ENCODE measurements around the gene DCLRE1B.
A peak's percentile ranks its signal among the peaks of the same experiment; 100 is the strongest.

Gene DCLRE1B

GRCh38 chr1:113931451-113931851, 26.3 kb downstream of the DCLRE1B start:
- TF ChIP-seq ZNF704 (tag by site-specific recombination; IDR thresholded peaks at IDR 0.05) = no peak
- TF ChIP-seq ZXDB (tag by site-specific recombination; IDR thresholded peaks at IDR 0.05) = peak; percentile 51; the same call in 1 of the 2 replicates
- 0 out of 2 replicates have a peak, but pooled peaks have one; percentile 2 for TF ChIP-seq IKZF3 (tag by site-specific recombination; IDR thresholded peaks at IDR 0.05)
- TF ChIP-seq MYNN (tag by site-specific recombination; IDR thresholded peaks at IDR 0.05; ENCODE audit: borderline replicate concordance) = peak; percentile 47; the same call in 1 of the 2 replicates
- no peak for TF ChIP-seq KLF1 (tag by site-specific recombination; IDR thresholded peaks at IDR 0.05)
- TF ChIP-seq FEZF1 (tag by site-specific recombination; IDR thresholded peaks at IDR 0.05) = peak; percentile 23; the same call in 1 of the 2 replicates
- peak; percentile 11; the same call in 1 of the 2 replicates for TF ChIP-seq ZNF629 (tag by site-specific recombination; IDR thresholded peaks at IDR 0.05)
- peak; percentile 91 for TF ChIP-seq PRDM6 (tag by site-specific recombination; IDR thresholded peaks at IDR 0.05)
- POLR2A ChIA-PET = interaction anchor here (0.9 to 5.3 kb wide), 2 partner anchors 17 to 26 kb away, joined by 3 to 84 read pairs; partner anchors contain the start of genes AP4B1 and DCLRE1B
- Histone ChIP-seq H3K36me3 (ENCODE audit: control insufficient read depth in 2 of 2, insufficient read depth in 1 of 2, low read length in 2 of 2) (no peaks in the 10 kb centered on the region), H3K4me3 (ENCODE audit: low read depth, low read length) (peak overlapping the region; percentile 6; the same call in 1 of the 2 replicates), H3K9me3 (ENCODE audit: control insufficient read depth, insufficient read depth, low read depth, low read length) (no peaks in the 10 kb centered on the region), H3K4me1 (ENCODE audit: control insufficient read depth, insufficient read depth, low read length) (peaks cover 3% of the 10 kb centered on the region), H3K27ac (ENCODE audit: extremely low read depth, low read depth, low read length) (0 out of 2 replicates have a peak overlapping the region, but pooled peaks have one; percentile 6)
- CTCF ChIA-PET = interaction anchor here (0.6 to 1.4 kb wide), 4 partner anchors 18 to 351 kb away, joined by 3 to 6 read pairs (median 4); no protein-coding TSS in a partner anchor

- H3K4me1 ChIP-seq (ENCODE audit: control insufficient read depth, insufficient read depth, low read length) = peaks cover 3% of the 10 kb centered on the region
- ChIA-PET POLR2A (no interaction called here), CTCF (no interaction called here)
- TF ChIP-seq ZNF157 (tag by site-specific recombination; IDR thresholded peaks at IDR 0.05) = no peak
- no peak for TF ChIP-seq RBAK (tag by site-specific recombination; IDR thresholded peaks at IDR 0.05)
- no peak for TF ChIP-seq ZBTB1 (tag by site-specific recombination; IDR thresholded peaks at IDR 0.05)
- no peak for TF ChIP-seq ZFHX2 (tag by site-specific recombination; conservative IDR thresholded peaks at IDR 0.05)
- TF ChIP-seq ZNF114 (tag by site-specific recombination; IDR thresholded peaks at IDR 0.05) = no peak
- no peak for TF ChIP-seq ZNF624 (tag by site-specific recombination; IDR thresholded peaks at IDR 0.05)
- no peak for TF ChIP-seq ZNF76 (tag by site-specific recombination; IDR thresholded peaks at IDR 0.05; ENCODE audit: borderline replicate concordance, low read depth)
- TF ChIP-seq HOXC10 (CRISPR knock-in tag; IDR thresholded peaks at IDR 0.05) = no peak
- no peak for TF ChIP-seq CTCF (tag by site-specific recombination; IDR thresholded peaks at IDR 0.05)
- H3K27ac ChIP-seq (ENCODE audit: extremely low read depth, low read depth, low read length) = no peak overlapping the region
- no peaks in the 10 kb centered on the region for H3K9me3 ChIP-seq (ENCODE audit: control insufficient read depth, insufficient read depth, low read depth, low read length)
- no peak overlapping the region for H3K4me3 ChIP-seq (ENCODE audit: low read depth, low read length)
- no peaks in the 10 kb centered on the region; a peak in 1 of 3 replicates for H3K36me3 ChIP-seq (ENCODE audit: control insufficient read depth in 2 of 2, insufficient read depth in 1 of 2, low read length in 2 of 2)
These were observed 28.9 kb downstream of the DCLRE1B start for GRCh38 chr1:113934006-113934405.

- TF ChIP-seq ZNF362 (tag by site-specific recombination; IDR thresholded peaks at IDR 0.05) (peak; percentile 78), ZNF48 (tag by site-specific recombination; IDR thresholded peaks at IDR 0.05) (no peak), ZNF335 (tag by site-specific recombination; conservative IDR thresholded peaks at IDR 0.05) (0 out of 2 replicates have a peak, but pooled peaks have one; percentile 22)
- Histone ChIP-seq H3K9me3 (ENCODE audit: control insufficient read depth, insufficient read depth, low read depth, low read length) (no peaks in the 10 kb centered on the region), H3K4me3 (ENCODE audit: low read depth, low read length) (no peak overlapping the region), H3K36me3 (ENCODE audit: control insufficient read depth in 2 of 2, insufficient read depth in 1 of 2, low read length in 2 of 2) (no peaks in the 10 kb centered on the region; a peak in 1 of 3 replicates), H3K27ac (ENCODE audit: extremely low read depth, low read depth, low read length) (no peak overlapping the region), H3K4me1 (ENCODE audit: control insufficient read depth, insufficient read depth, low read length) (peaks cover 3% of the 10 kb centered on the region)
- CTCF ChIA-PET = interaction anchor here (1.2 kb wide), 1 partner anchor 14 kb away, joined by 4 read pairs; no protein-coding TSS in a partner anchor
- POLR2A ChIA-PET = interaction anchor here (0.7 kb wide), 1 partner anchor 983 kb away, joined by 3 read pairs; no protein-coding TSS in a partner anchor
These were observed 29.5 kb downstream of the DCLRE1B start for GRCh38 chr1:113934511-113935055.

Data from HEK293 (cell line).